HL-60 (cell line): ENCODE results near the gene CORO2A.

ENCODE experiments used
- DNase-seq, 2 experiments: peaks; one replicate each; pipeline ENCODE4 v3.0.0-alpha.2; 2010 to 2020; ENCODE audit warnings: low read depth in 1 of 2, low spot score in 1 of 2
- H3K27ac ChIP-seq: fragments of 250-450 bp; sonication (Bioruptor Pico); replicated peaks from 2 replicates; pipeline ENCODE4 v1.5.1; 2020; ENCODE audit warnings: mild to moderate bottlenecking, moderate library complexity
- H3K27me3 ChIP-seq: fragments of 250-450 bp; sonication (Bioruptor Pico); 2 replicates; pipeline ENCODE4 v1.5.1; 2021; ENCODE audit warnings: mild to moderate bottlenecking, moderate library complexity; ENCODE audit not compliant: insufficient read depth, poor library complexity, severe bottlenecking
- H3K4me3 ChIP-seq: replicated peaks from 2 replicates; pipeline ENCODE4 v1.5.1; 2011; ENCODE audit warnings: mild to moderate bottlenecking, control low read depth, low read length; ENCODE audit not compliant: insufficient read depth
- CTCF ChIP-seq: IDR thresholded peaks from one replicate; pipeline ENCODE4 v1.5.1; 2011; ENCODE audit warnings: low read length, control low read depth, inconsistent platforms; ENCODE audit not compliant: insufficient read depth
- GABPA ChIP-seq: IDR thresholded peaks from 2 replicates; pipeline ENCODE4 v1.6.1; 2012; ENCODE audit warnings: low read depth
- POLR2AphosphoS5 ChIP-seq: IDR thresholded peaks from 2 replicates; pipeline ENCODE4 v1.6.1; 2012; ENCODE audit warnings: low read depth
- REST ChIP-seq: IDR thresholded peaks from 2 replicates; pipeline ENCODE4 v1.6.1; 2012; ENCODE audit warnings: low read depth; ENCODE audit not compliant: insufficient replicate concordance
- SPI1 ChIP-seq: IDR thresholded peaks from 2 replicates; pipeline ENCODE4 v1.6.1; 2012; ENCODE audit warnings: low read depth, mild to moderate bottlenecking, borderline replicate concordance

The CORO2A gene

GRCh38 chr9:98201102-98201501 is 8.7 kb upstream of the CORO2A start:
- no peak overlapping the region for H3K4me3 ChIP-seq
- no peaks in the 10 kb centered on the region for H3K27me3 ChIP-seq
- no peak for DNase-seq
- TF ChIP-seq SPI1 (no peak), POLR2AphosphoS5 (no peak), CTCF (no peak), GABPA (no peak), REST (no peak)
- H3K27ac ChIP-seq, result no peak overlapping the region

- Histone ChIP-seq H3K4me3 (no peak overlapping the region), H3K27ac (no peak overlapping the region), H3K27me3 (no peaks in the 10 kb centered on the region)
- no peak for DNase-seq
- TF ChIP-seq REST (no peak), CTCF (no peak), GABPA (no peak), SPI1 (no peak), POLR2AphosphoS5 (no peak)
Observed at GRCh38 chr9:98199388-98200033, 7.1 kb upstream of the CORO2A start.

- Histone ChIP-seq H3K4me3 (no peak overlapping the region), H3K27ac (no peak overlapping the region), H3K27me3 (no peaks in the 10 kb centered on the region)
- TF ChIP-seq REST (no peak), SPI1 (no peak), POLR2AphosphoS5 (no peak), CTCF (no peak)
- DNase-seq, result no peak
Observed at GRCh38 chr9:98195671-98196070, 3.2 kb upstream of the CORO2A start.
